ENCODE data around the gene BANF2.

The BANF2 gene

DNA sequence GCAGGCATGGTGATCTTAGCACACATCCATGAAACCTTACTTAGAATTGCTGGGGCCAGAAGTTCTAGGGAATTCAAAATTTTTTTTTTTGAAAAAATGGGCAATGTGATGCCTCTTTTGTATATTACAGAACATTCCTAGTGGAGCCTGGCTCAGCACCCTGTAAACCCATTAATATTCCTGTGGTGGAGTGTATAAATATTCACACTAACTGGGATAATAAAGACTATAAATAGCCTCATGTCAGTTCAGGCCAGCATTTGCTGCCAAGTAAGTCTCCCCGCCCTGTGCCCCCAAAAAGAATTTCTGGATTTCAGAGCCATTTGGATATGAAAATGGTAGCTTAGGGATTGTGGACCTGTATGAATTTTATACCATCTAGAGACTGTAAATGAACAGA lies 14.8 kb downstream of the BANF2 start:
- no peak for DNase-seq (ENCODE audit: low read depth)
- Histone ChIP-seq H3K9ac (ENCODE audit: low read length) (no peak overlapping the region), H3K36me3 (ENCODE audit: control insufficient read depth, insufficient read depth, low read length, severe bottlenecking) (no peaks in the 10 kb centered on the region), H3K4me3 (ENCODE audit: low read length) (no peak overlapping the region), H3K27me3 (replicated peaks; ENCODE audit: control insufficient read depth, insufficient read depth, low read length) (peaks cover 3% of the 10 kb centered on the region), H3K9me3 (ENCODE audit: control insufficient read depth, low read length) (no peaks in the 10 kb centered on the region), H3K4me1 (ENCODE audit: control insufficient read depth, insufficient read depth, low read length) (peaks cover 9% of the 10 kb centered on the region)

DNA sequence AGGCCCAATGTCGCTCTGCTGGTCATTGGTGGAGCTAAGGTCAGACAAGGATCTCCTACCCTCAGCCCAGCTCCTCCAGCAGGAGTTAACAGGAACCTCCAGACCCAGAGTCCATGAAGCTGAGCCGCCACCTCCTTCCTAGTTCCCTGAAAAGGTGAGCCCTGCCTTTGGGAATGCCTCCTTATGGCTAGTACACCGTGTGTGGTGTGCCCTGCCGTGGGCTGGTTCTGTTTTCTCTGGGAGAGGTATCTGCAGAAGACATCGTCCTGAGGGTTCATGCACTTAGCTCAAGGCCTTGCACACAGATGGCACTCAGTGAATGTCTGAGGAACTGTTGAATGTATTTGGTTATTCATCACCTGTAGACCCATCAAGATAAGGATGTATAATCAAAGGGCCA lies 15.3 kb downstream of the BANF2 start:
- peaks cover 3% of the 10 kb centered on the region for H3K27me3 ChIP-seq (replicated peaks; ENCODE audit: control insufficient read depth, insufficient read depth, low read length)
- DNase-seq (ENCODE audit: low read depth), result no peak
- no peak overlapping the region for H3K4me3 ChIP-seq (ENCODE audit: low read length)
- peaks cover 9% of the 10 kb centered on the region for H3K4me1 ChIP-seq (ENCODE audit: control insufficient read depth, insufficient read depth, low read length)
- no peaks in the 10 kb centered on the region for H3K9me3 ChIP-seq (ENCODE audit: control insufficient read depth, low read length)
- H3K36me3 ChIP-seq (ENCODE audit: control insufficient read depth, insufficient read depth, low read length, severe bottlenecking), result no peaks in the 10 kb centered on the region
- H3K9ac ChIP-seq (ENCODE audit: low read length), result no peak overlapping the region

DNA sequence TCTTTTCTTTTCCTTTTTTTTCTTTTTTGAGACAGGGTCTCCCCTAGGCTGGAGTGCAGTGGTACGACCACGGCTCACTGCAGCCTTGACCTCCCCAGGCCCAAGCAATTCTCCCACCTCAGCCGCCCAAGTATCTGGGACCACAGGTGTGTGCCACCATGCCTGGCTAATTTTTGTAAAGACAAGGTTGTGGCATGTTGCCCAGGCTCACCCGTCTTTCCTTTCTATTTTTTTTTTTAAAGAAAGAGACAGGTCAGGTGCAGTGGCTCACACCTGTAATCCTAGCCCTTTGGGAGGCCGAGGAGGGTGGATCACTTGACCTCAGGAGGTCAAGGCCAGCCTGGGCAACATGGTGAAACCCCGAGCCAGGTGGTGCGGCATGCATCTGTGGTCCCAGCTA lies 16.6 kb downstream of the BANF2 start:
- H3K27me3 ChIP-seq (replicated peaks; ENCODE audit: control insufficient read depth, insufficient read depth, low read length), result peaks cover 3% of the 10 kb centered on the region
- no peak for DNase-seq (ENCODE audit: low read depth)
- no peak overlapping the region for H3K9ac ChIP-seq (ENCODE audit: low read length)
- H3K9me3 ChIP-seq (ENCODE audit: control insufficient read depth, low read length), result no peaks in the 10 kb centered on the region
- no peaks in the 10 kb centered on the region for H3K4me1 ChIP-seq (ENCODE audit: control insufficient read depth, insufficient read depth, low read length)
- H3K36me3 ChIP-seq (ENCODE audit: control insufficient read depth, insufficient read depth, low read length, severe bottlenecking), result no peaks in the 10 kb centered on the region
- H3K4me3 ChIP-seq (ENCODE audit: low read length), result no peak overlapping the region

DNA sequence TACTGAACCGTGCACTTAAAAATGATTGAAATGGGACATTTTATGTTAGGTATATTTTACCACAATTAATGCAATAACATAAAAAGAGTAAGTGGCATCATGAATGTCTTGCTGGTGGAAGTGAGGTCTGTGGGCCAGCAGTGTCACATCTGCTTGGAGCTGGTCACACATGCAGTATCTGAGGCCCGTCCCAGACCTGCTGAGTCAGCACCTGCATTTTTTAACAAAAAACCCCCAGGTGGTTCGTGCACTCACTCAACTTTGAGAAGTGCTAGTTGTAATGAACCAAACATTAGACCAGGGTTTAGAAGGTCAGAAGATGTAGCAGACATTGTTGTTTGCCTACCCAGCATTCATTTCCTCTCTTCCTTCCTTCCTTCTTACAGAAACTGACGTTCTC lies 21.0 kb downstream of the BANF2 start:
- Histone ChIP-seq H3K4me1 (ENCODE audit: control insufficient read depth, insufficient read depth, low read length) (no peaks in the 10 kb centered on the region), H3K9me3 (ENCODE audit: control insufficient read depth, low read length) (peaks cover 5% of the 10 kb centered on the region), H3K27me3 (replicated peaks; ENCODE audit: control insufficient read depth, insufficient read depth, low read length) (peaks cover 25% of the 10 kb centered on the region), H3K36me3 (ENCODE audit: control insufficient read depth, insufficient read depth, low read length, severe bottlenecking) (no peaks in the 10 kb centered on the region), H3K9ac (ENCODE audit: low read length) (no peak overlapping the region), H3K4me3 (ENCODE audit: low read length) (no peak overlapping the region)
- DNase-seq (ENCODE audit: low read depth), result no peak

DNA sequence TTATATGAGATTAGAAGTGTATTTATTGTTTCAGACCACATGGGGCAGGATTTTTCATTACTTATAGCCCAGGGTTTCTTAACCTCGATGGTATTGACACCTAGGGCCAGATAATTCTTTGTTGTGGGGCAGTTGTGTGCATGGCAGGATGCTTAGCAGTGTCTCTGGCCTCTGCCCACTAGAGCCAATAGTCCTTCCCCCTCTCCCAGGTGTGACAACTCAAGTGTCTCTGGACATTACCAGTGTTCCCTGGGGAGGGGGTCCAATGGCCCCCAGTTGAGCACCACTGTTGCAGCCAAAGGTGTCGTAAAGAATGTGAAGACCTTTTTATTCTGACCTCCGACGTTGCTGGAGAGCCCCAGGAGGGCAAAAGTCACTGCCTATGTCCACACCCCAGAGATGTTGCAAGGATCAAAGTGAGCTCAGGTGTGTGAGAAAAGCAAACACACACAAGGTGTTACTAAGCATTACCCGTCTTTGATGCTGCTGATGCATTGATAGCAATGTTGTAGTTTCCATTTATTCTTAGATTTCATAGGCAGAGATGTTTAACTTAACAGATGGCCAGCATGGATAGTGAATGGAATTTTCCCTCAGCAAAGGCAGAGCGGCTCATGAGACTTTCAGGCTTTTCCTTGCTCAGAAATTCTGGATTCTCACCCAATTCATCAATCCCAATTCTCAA lies 22.2 kb downstream of the BANF2 start:
- Histone ChIP-seq H3K9me3 (ENCODE audit: control insufficient read depth, low read length) (peaks cover 5% of the 10 kb centered on the region), H3K27me3 (replicated peaks; ENCODE audit: control insufficient read depth, insufficient read depth, low read length) (peaks cover 25% of the 10 kb centered on the region), H3K36me3 (ENCODE audit: control insufficient read depth, insufficient read depth, low read length, severe bottlenecking) (no peaks in the 10 kb centered on the region), H3K9ac (ENCODE audit: low read length) (no peak overlapping the region), H3K4me3 (ENCODE audit: low read length) (no peak overlapping the region), H3K4me1 (ENCODE audit: control insufficient read depth, insufficient read depth, low read length) (no peaks in the 10 kb centered on the region)
- no peak for DNase-seq (ENCODE audit: low read depth)

DNA sequence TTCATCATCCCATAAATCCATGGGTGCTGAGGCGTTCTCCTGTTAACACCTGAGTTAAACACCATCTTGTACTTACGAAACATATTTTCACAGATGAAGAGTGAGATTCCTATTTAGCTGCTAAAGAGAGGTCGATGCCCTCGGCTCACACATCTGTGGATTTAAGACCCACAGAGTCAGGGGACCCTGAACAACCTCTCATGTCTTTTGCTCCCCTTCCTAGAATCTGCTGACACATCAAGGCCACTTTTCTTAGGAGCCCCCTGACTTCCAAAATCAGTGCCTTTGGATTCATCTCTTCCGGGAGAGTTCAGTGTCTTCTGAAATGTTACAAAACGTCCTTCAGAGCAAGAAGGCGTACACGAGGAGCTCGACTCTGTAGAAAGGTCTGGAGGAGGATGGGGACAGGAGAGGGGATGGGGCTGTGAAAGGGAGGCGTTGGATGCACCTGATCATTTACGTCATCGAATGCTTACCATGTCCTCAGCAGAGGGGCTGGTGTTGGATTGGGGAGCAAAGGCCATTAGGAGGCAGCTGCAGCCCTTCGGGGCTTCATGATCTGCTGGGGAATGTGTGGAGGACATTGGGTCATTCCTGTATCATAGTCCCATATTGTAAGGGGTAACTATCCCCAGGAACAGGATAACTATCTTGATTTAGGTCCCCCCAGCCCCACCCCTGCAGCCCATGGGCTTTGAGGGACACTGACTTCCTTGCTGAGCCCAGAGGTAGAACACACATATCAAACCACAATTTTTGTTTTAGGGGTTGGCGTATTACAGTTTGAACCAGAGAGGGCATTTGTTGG lies 22.9 kb downstream of the BANF2 start:
- Histone ChIP-seq H3K27me3 (replicated peaks; ENCODE audit: control insufficient read depth, insufficient read depth, low read length) (peaks cover 27% of the 10 kb centered on the region), H3K36me3 (ENCODE audit: control insufficient read depth, insufficient read depth, low read length, severe bottlenecking) (no peaks in the 10 kb centered on the region)
- no peak for DNase-seq (ENCODE audit: low read depth)

DNA sequence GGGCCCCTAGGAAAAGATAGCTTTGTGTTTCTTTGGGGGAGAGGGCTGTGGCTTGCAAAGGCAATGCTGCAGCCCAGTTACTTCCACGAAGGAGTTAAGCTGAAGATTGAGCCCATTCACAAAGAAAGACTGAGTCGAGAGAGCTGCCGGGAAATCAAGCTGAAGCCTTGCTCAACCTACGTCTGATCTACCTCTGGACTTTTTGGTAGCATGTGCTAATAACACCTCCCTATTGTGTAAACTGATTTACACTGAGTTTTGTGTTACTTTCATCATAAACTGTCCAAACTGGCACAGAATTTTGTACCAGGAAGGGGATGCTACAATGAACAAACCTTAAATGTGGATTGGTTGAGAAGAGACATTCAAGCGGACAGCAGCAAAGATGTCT lies 23.5 kb downstream of the BANF2 start:
- Histone ChIP-seq H3K4me1 (ENCODE audit: control insufficient read depth, insufficient read depth, low read length) (no peaks in the 10 kb centered on the region), H3K9me3 (ENCODE audit: control insufficient read depth, low read length) (peaks cover 5% of the 10 kb centered on the region), H3K9ac (ENCODE audit: low read length) (no peak overlapping the region), H3K27me3 (replicated peaks; ENCODE audit: control insufficient read depth, insufficient read depth, low read length) (peaks cover 33% of the 10 kb centered on the region), H3K4me3 (ENCODE audit: low read length) (no peak overlapping the region), H3K36me3 (ENCODE audit: control insufficient read depth, insufficient read depth, low read length, severe bottlenecking) (no peaks in the 10 kb centered on the region)
- no peak for DNase-seq (ENCODE audit: low read depth)

More for the DNA sequence above, 22.9 kb downstream of the BANF2 start:
- no peak overlapping the region for H3K4me3 ChIP-seq (ENCODE audit: low read length)
- H3K9ac ChIP-seq (ENCODE audit: low read length), result no peak overlapping the region
- peaks cover 5% of the 10 kb centered on the region for H3K9me3 ChIP-seq (ENCODE audit: control insufficient read depth, low read length)
- no peaks in the 10 kb centered on the region for H3K4me1 ChIP-seq (ENCODE audit: control insufficient read depth, insufficient read depth, low read length)

DNA sequence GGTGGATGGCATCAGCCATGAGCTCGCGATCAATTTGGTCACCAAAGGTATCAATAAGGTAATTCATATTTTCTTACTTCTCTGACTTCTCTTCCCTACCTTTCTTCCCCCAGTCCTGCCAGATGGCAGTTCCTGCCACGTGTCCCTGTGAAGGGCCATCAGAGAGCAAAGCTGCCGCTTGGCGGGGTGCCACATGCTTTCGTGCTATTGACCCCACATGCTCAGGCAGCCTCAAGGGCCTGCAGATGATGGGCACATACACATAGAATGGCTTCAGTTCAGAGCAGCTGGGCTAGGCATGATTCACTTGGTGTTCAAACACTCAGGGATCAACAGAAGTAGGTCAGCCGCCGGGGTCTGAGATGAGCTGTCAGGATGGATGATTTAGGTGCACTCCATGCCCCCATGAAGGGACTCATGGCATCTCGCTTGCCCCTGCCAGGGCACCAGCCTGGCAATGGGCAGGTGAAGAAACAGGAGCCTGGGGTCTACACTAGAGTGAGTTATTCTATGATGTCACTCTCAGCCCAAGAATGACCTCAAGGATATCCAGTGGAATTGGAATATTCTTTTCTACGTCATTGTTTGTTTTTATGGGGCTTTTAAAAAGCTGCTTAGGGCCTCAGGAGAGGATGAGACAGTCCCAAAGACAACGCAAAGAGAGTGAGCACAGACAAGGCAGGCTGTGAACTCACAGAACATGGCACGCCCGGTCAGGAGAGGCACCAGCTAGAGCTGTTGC lies 25.5 kb downstream of the BANF2 start:
- Histone ChIP-seq H3K27me3 (replicated peaks; ENCODE audit: control insufficient read depth, insufficient read depth, low read length) (peaks cover 46% of the 10 kb centered on the region), H3K9me3 (ENCODE audit: control insufficient read depth, low read length) (peaks cover 5% of the 10 kb centered on the region), H3K36me3 (ENCODE audit: control insufficient read depth, insufficient read depth, low read length, severe bottlenecking) (no peaks in the 10 kb centered on the region), H3K4me1 (ENCODE audit: control insufficient read depth, insufficient read depth, low read length) (no peaks in the 10 kb centered on the region), H3K4me3 (ENCODE audit: low read length) (no peak overlapping the region), H3K9ac (ENCODE audit: low read length) (no peak overlapping the region)
- DNase-seq (ENCODE audit: low read depth), result no peak

DNA sequence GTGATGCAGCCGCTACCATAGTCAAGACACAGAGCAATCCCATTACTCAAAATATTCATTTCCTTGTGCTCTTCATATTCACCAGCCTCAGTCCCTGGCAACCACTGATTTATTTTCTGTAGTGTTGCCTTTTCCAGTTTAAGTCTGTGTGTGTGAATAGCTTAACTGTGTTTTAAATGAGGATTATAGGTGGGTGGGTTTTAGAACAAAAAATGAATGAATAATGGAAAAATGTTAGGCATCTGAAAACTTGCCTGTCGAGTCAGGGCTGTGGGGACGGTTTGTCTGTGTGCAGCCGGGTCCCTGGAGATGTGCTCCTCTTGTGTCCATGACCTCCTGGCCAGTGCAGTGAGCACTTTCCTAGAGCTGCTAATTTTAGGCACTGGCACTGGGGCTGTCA lies 27.1 kb downstream of the BANF2 start:
- DNase-seq (ENCODE audit: low read depth), result no peak
- peaks cover 5% of the 10 kb centered on the region for H3K9me3 ChIP-seq (ENCODE audit: control insufficient read depth, low read length)
- H3K27me3 ChIP-seq (replicated peaks; ENCODE audit: control insufficient read depth, insufficient read depth, low read length), result peaks cover 46% of the 10 kb centered on the region
- H3K36me3 ChIP-seq (ENCODE audit: control insufficient read depth, insufficient read depth, low read length, severe bottlenecking), result no peaks in the 10 kb centered on the region
- H3K4me3 ChIP-seq (ENCODE audit: low read length), result no peak overlapping the region
- no peak overlapping the region for H3K9ac ChIP-seq (ENCODE audit: low read length)
- H3K4me1 ChIP-seq (ENCODE audit: control insufficient read depth, insufficient read depth, low read length), result no peaks in the 10 kb centered on the region

DNA sequence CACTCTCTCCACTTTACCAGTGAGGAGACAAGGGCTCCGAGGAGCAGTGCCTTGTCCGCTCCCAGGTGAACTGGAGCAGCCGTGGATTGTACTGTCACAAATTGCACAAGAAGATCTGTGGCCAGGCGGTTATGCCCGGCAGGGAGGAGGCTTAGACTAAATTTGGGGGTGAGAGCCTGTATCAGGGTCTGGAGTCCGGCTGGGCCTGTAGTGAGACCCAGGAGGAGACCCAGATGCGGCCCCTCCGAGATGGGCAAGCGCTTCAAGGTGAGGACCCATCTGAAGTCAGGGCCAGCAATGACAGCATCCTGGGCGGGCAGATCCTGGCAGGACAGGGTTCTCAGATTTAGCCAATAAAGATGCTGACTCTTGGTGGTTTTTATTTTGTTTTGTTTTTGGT lies 27.6 kb downstream of the BANF2 start:
- Histone ChIP-seq H3K9ac (ENCODE audit: low read length) (no peak overlapping the region), H3K27me3 (replicated peaks; ENCODE audit: control insufficient read depth, insufficient read depth, low read length) (peaks cover 44% of the 10 kb centered on the region), H3K4me3 (ENCODE audit: low read length) (no peak overlapping the region), H3K36me3 (ENCODE audit: control insufficient read depth, insufficient read depth, low read length, severe bottlenecking) (no peaks in the 10 kb centered on the region), H3K4me1 (ENCODE audit: control insufficient read depth, insufficient read depth, low read length) (no peaks in the 10 kb centered on the region), H3K9me3 (ENCODE audit: control insufficient read depth, low read length) (peaks cover 5% of the 10 kb centered on the region)
- DNase-seq (ENCODE audit: low read depth), result no peak

DNA sequence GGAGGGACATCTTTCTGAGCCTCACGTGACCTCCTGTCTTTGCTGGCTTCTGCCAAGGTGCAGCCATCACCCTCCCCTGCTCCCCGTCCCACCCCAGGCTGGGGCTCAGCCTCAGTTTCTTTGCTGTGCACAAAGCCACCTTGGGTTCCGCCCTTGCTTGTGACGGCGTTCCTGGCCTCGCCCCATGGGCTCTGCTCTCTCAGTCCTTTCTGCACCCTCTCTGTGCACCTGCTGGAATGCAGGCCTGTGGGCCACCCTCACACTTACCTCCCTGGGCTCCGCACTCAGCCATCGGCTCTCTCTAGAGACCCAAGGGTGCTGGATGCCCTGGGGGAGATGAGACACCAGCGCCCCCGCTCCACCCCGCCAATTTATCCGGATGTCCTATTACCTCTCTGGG lies 28.3 kb downstream of the BANF2 start:
- Histone ChIP-seq H3K4me3 (ENCODE audit: low read length) (no peak overlapping the region), H3K9ac (ENCODE audit: low read length) (no peak overlapping the region), H3K4me1 (ENCODE audit: control insufficient read depth, insufficient read depth, low read length) (no peaks in the 10 kb centered on the region), H3K9me3 (ENCODE audit: control insufficient read depth, low read length) (peaks cover 5% of the 10 kb centered on the region), H3K27me3 (replicated peaks; ENCODE audit: control insufficient read depth, insufficient read depth, low read length) (peaks cover 37% of the 10 kb centered on the region), H3K36me3 (ENCODE audit: control insufficient read depth, insufficient read depth, low read length, severe bottlenecking) (no peaks in the 10 kb centered on the region)
- no peak for DNase-seq (ENCODE audit: low read depth)
